MCF 10A (cell line): ENCODE results near the gene ASPSCR1. TPM values are rescaled to one million over a fixed set of nuclear protein-coding genes. Genes with fewer than 3 reads are reported as not detected.

Experiments
- BruUV-seq: library from RNA; stranded (reverse); fragments of 400-500 nt; replicated peaks from 2 replicates; lab custom pipeline; 2021; lab: Mats Ljungman, UMichigan
- CTCF ChIA-PET: fragments of 300-600 bp; sonication (Branson Sonifier 250); formaldehyde crosslinking; extraction: SDS; loops from one replicate; lab custom pipeline; 2021; ENCODE audit warnings: antibody characterized with exemption, inconsistent platforms; lab: Yijun Ruan, JAX
- POLR2A ChIA-PET: fragments of 300-600, 350-650 bp; sonication (Branson Sonifier 250); formaldehyde crosslinking; extraction: SDS; loops from one replicate; lab custom pipeline; 2020; ENCODE audit warnings: antibody characterized with exemption, inconsistent platforms; lab: Yijun Ruan, JAX
- DNase-seq: peaks from one replicate; pipeline ENCODE4 v3.0.0-alpha.2; 2018; ENCODE audit not compliant: unreplicated experiment
- H3K27ac Mint-ChIP-seq: one replicate; pipeline ENCODE4 v1.8.0; 2022; ENCODE audit warnings: mild to moderate bottlenecking, low read depth, mixed read lengths; ENCODE audit not compliant: unreplicated experiment
- H3K27me3 Mint-ChIP-seq: one replicate; pipeline ENCODE4 v1.8.0; 2022; ENCODE audit warnings: mixed read lengths; ENCODE audit not compliant: insufficient read depth, unreplicated experiment
- H3K36me3 Mint-ChIP-seq: one replicate; pipeline ENCODE4 v1.8.0; 2022; ENCODE audit warnings: mild to moderate bottlenecking, moderate library complexity, mixed read lengths; ENCODE audit not compliant: insufficient read depth, unreplicated experiment
- H3K4me1 Mint-ChIP-seq: one replicate; pipeline ENCODE4 v1.8.0; 2022; ENCODE audit warnings: mixed read lengths; ENCODE audit not compliant: insufficient read depth, unreplicated experiment
- H3K4me3 Mint-ChIP-seq: one replicate; pipeline ENCODE4 v1.8.0; 2022; ENCODE audit warnings: mild to moderate bottlenecking, moderate library complexity, mixed read lengths; ENCODE audit not compliant: unreplicated experiment
- H3K9me3 Mint-ChIP-seq: one replicate; pipeline ENCODE4 v1.8.0; 2022; ENCODE audit warnings: mixed read lengths; ENCODE audit not compliant: unreplicated experiment
- intact Hi-C: fragments of 100-400 bp; cut with micrococcal nuclease; formaldehyde crosslinking; loops from 2 replicates; pipeline ENCODE4 v1.14.1; 2022
- total RNA-seq: library from RNA; stranded (reverse); gene quantifications from 2 replicates; pipeline ENCODE4 v1.2.3, GENCODE V29; 2022
- TF ChIP-seq, protein P1 (sequence below): fragments of 200-600 bp; IDR thresholded peaks from one replicate; pipeline ENCODE4 v1.8.0; 2022; ENCODE audit warnings: antibody characterized with exemption, mild to moderate bottlenecking; ENCODE audit not compliant: unreplicated experiment

The ASPSCR1 gene
- total RNA-seq, 1 experiment from 2014 or later: 29.7 TPM

DNA sequence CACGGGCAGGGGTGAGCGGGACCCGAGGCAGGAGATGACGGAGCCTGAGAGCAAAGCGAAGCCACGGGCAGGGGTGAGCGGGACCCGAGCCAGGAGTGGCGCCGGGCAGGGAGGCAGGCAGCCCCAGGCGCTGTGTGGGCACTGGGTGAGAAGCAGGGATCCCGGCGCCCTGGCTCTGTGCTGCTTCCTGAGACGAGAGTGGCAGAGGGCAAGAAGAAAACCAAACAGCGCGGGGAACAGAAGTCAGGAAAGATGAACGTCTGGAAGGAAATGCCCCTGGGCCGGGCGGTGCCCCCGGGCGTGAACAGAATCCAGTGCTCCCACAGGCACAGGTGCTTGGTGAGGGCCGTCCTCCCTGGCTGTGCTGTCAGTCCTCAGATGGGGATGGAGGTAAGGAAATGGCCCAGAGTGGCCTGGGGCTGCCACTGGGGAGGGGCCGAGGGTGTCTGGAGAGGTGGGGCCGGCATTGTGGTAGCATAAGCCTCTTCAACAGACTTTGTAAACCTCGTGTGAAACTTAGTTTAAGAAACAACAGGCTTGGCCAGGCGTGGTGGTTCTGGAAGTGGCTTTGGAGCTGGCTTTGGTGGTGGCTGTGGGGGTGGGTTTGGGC is 9.8 kb downstream of the ASPSCR1 start:
- POLR2A ChIA-PET: no interaction called here
- TF ChIP-seq, protein P1, sequence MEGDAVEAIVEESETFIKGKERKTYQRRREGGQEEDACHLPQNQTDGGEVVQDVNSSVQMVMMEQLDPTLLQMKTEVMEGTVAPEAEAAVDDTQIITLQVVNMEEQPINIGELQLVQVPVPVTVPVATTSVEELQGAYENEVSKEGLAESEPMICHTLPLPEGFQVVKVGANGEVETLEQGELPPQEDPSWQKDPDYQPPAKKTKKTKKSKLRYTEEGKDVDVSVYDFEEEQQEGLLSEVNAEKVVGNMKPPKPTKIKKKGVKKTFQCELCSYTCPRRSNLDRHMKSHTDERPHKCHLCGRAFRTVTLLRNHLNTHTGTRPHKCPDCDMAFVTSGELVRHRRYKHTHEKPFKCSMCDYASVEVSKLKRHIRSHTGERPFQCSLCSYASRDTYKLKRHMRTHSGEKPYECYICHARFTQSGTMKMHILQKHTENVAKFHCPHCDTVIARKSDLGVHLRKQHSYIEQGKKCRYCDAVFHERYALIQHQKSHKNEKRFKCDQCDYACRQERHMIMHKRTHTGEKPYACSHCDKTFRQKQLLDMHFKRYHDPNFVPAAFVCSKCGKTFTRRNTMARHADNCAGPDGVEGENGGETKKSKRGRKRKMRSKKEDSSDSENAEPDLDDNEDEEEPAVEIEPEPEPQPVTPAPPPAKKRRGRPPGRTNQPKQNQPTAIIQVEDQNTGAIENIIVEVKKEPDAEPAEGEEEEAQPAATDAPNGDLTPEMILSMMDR: no peak
- no peaks in the 10 kb centered on the region for H3K27me3 Mint-ChIP-seq
- no TSS peak for BruUV-seq
- intact Hi-C loops: no loop called here
- no peak for DNase-seq
- peaks cover 30% of the 10 kb centered on the region for H3K36me3 Mint-ChIP-seq
- CTCF ChIA-PET: interaction anchor here (0.7 kb wide), 1 partner anchor 15 kb away, joined by 3 read pairs; no protein-coding TSS in a partner anchor
- H3K27ac Mint-ChIP-seq: no peak overlapping the region
- H3K9me3 Mint-ChIP-seq: no peaks in the 10 kb centered on the region
- no peak overlapping the region for H3K4me3 Mint-ChIP-seq
- H3K4me1 Mint-ChIP-seq: peaks cover 19% of the 10 kb centered on the region

DNA sequence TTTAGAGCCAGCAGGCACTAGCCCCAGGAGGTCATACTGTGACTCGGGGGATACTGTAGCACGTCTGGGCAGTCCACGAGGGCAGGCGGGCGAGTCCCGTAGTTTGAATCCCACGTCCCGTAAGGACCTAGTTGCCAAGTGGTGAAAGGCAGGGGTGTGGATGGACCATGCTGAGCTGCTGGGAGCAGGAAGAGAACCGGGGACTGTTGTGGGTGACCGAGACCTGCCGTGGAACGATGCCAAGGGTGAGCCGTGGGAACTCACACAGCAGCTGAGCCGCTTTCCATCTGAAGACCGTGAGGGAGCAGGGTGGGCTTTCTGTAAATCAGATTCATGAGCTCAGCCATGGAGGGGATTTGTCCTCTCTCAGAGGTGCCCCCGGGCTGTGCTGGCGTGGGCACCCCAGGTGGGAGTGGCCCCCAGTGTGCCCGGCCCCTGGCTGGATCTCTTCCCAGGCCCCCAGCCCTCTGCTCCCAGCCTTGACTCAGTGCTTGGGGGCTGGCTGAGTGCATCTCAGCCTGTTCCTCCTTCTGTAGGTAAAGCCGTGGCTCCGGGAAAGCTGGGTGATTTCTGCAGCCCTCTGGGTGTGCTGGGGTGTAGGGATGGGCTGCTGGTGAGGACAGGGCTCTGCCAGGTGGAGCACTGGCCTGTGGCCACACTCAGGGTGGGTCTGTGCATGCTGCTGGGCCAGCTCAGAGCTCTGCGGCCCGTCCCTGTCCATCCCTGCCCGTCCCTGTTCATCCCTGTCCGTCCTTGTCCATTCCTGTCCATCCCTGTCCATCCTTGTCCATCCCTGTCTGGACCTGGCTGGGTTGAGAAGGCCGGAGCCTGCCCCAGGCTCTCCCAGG is 13.6 kb downstream of the ASPSCR1 start:
- H3K27ac Mint-ChIP-seq: peak overlapping the region; percentile 31
- TF ChIP-seq, protein P1: no peak
- no peaks in the 10 kb centered on the region for H3K27me3 Mint-ChIP-seq
- BruUV-seq: no TSS peak
- no peaks in the 10 kb centered on the region for H3K9me3 Mint-ChIP-seq
- H3K4me3 Mint-ChIP-seq: peak overlapping the region; percentile 56
- peaks cover 13% of the 10 kb centered on the region for H3K4me1 Mint-ChIP-seq
- ChIA-PET CTCF (interaction anchor here (0.6 to 2.0 kb wide), 7 partner anchors 11 to 72 kb away, joined by 3 to 15 read pairs (median 5); partner anchors contain the start of gene NOTUM), POLR2A (interaction anchor here (0.6 to 2.7 kb wide), 18 partner anchors 10 to 465 kb away, joined by 3 to 55 read pairs (median 4); partner anchors contain the start of genes CENPX, LRRC45 and MAFG)
- intact Hi-C loops: loop anchor here (1.0 kb wide), 1 partner anchor 32 kb away; the partner anchor contains the start of gene LRRC45
- DNase-seq: no peak
- H3K36me3 Mint-ChIP-seq: peaks cover 20% of the 10 kb centered on the region

DNA sequence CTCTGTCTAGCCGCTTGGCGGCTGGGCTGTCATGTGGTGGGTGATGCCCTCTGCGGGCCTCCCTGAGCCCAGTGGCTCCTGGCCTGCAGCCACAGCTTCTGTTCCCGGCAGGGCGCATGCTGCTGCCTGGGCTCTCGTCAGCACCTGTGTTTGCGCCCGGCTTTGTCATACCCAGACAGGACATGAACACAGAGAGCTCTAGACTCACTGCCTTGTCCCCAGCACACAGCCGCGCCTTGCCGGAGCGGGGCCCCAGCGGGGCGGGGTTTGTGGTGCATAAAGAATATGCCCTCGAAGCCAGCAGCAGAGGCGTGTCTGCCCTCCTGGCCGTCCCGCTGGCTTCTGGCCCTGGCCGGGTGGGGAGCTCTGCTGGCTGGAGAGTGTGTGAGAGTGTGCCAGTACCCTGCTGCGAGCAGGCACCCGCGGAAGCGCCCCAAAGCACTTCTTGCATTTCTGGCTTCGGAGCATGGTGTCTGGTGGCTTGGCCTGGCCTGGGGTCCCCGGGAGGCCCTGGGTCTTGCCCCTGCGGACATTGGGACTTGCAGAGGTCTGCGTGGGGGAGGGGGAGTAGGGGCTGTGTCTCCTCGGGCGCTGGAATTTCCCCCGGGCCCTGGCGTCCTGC is 14.4 kb downstream of the ASPSCR1 start:
- Mint-ChIP-seq H3K9me3 (no peaks in the 10 kb centered on the region), H3K27me3 (no peaks in the 10 kb centered on the region), H3K36me3 (peaks cover 13% of the 10 kb centered on the region), H3K4me1 (peaks cover 13% of the 10 kb centered on the region), H3K4me3 (peak overlapping the region; percentile 56), H3K27ac (peak overlapping the region; percentile 31)
- CTCF ChIA-PET: interaction anchor here (0.6 to 2.0 kb wide), 8 partner anchors 9 to 71 kb away, joined by 3 to 15 read pairs (median 5); partner anchors contain the start of gene NOTUM
- POLR2A ChIA-PET: interaction anchor here (0.6 to 2.7 kb wide), 15 partner anchors 11 to 466 kb away, joined by 3 to 55 read pairs (median 5); partner anchors contain the start of genes CENPX, LRRC45 and MAFG
- BruUV-seq: no TSS peak
- peak; percentile 92 for DNase-seq
- TF ChIP-seq, protein P1: no peak
- intact Hi-C loops: loop anchor here (1.0 kb wide), 1 partner anchor 32 kb away; the partner anchor contains the start of gene LRRC45
